HFFc6 (cell line): ENCODE measurements around the gene ATP1B4. TPM values are rescaled to one million over a fixed set of nuclear protein-coding genes. Genes with fewer than 3 reads are reported as not detected.

ENCODE experiments used
- DNase-seq: peaks from one replicate; pipeline ENCODE4 v3.0.0-alpha.2; 2018
- H3K27ac Mint-ChIP-seq: 2 replicates; pipeline ENCODE4 v1.8.0; 2020; ENCODE audit warnings: mild to moderate bottlenecking, mixed read lengths
- H3K27me3 Mint-ChIP-seq: 2 replicates; pipeline ENCODE4 v1.8.0; 2021; ENCODE audit warnings: mild to moderate bottlenecking, moderate library complexity, mixed read lengths; ENCODE audit not compliant: insufficient read depth
- H3K36me3 Mint-ChIP-seq: 2 replicates; pipeline ENCODE4 v1.8.0; 2021; ENCODE audit warnings: low read depth, mixed read lengths
- H3K4me1 Mint-ChIP-seq: 2 replicates; pipeline ENCODE4 v1.8.0; 2020; ENCODE audit warnings: low read depth, mixed read lengths
- H3K4me3 Mint-ChIP-seq: 2 replicates; pipeline ENCODE4 v1.8.0; 2020; ENCODE audit warnings: mild to moderate bottlenecking, moderate library complexity, mixed read lengths
- H3K9me3 Mint-ChIP-seq: 2 replicates; pipeline ENCODE4 v1.8.0; 2020; ENCODE audit warnings: mild to moderate bottlenecking, mixed read lengths
- total RNA-seq, 6 experiments: library from RNA; stranded (reverse); fragmentation: NEBNext Ultra II Directional; extraction: Animal tissue kit (Norgen Biotek cat#: 25700); gene quantifications; 2 replicates in 1 of 6; 3 replicates in 5 of 6; pipeline ENCODE4 v1.2.3, GENCODE V29; 2021
- TF ChIP-seq, protein P1 (sequence below): fragments of 200-600 bp; sonication (generic); IDR thresholded peaks from 2 replicates; pipeline ENCODE4 v1.5.0; 2021; ENCODE audit warnings: antibody characterized with exemption, mild to moderate bottlenecking

The ATP1B4 gene
- total RNA-seq, 6 experiments from 2014 or later: not detected

GRCh38 chrX:120429776-120430540, 68.1 kb downstream of the ATP1B4 start:
- Mint-ChIP-seq H3K27ac (no peak overlapping the region), H3K36me3 (peaks cover 12% of the 10 kb centered on the region; the same call in 1 of the 2 replicates), H3K4me3 (no peak overlapping the region), H3K9me3 (no peaks in the 10 kb centered on the region), H3K27me3 (no peaks in the 10 kb centered on the region), H3K4me1 (peaks cover 21% of the 10 kb centered on the region)
- DNase-seq: no peak
- TF ChIP-seq, protein P1, sequence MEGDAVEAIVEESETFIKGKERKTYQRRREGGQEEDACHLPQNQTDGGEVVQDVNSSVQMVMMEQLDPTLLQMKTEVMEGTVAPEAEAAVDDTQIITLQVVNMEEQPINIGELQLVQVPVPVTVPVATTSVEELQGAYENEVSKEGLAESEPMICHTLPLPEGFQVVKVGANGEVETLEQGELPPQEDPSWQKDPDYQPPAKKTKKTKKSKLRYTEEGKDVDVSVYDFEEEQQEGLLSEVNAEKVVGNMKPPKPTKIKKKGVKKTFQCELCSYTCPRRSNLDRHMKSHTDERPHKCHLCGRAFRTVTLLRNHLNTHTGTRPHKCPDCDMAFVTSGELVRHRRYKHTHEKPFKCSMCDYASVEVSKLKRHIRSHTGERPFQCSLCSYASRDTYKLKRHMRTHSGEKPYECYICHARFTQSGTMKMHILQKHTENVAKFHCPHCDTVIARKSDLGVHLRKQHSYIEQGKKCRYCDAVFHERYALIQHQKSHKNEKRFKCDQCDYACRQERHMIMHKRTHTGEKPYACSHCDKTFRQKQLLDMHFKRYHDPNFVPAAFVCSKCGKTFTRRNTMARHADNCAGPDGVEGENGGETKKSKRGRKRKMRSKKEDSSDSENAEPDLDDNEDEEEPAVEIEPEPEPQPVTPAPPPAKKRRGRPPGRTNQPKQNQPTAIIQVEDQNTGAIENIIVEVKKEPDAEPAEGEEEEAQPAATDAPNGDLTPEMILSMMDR: no peak

Other genes with a start within 250 kb of the ATP1B4 start
- not detected for gene RHOXF1, start 246.2 kb upstream of the ATP1B4 start, total RNA-seq
- not detected for gene RHOXF2, start 203.5 kb upstream of the ATP1B4 start, total RNA-seq
- gene ZBTB33, start 111.3 kb upstream of the ATP1B4 start, total RNA-seq: 10 to 100 TPM in 3 of 6 experiments, 1 to 10 TPM in 3; 7.4 to 11.4 (median 10.1) TPM
- gene TMEM255A, start 50.6 kb upstream of the ATP1B4 start, total RNA-seq: under 1 TPM in 4 of 6 experiments, not detected in 2; 0.20 to 0.56 (median 0.33) TPM
- gene LAMP2, start 107.2 kb downstream of the ATP1B4 start, total RNA-seq: 100 to 1,000 TPM in 5 of 6 experiments, 10 to 100 TPM in 1; 95.6 to 124 (median 114) TPM
- gene CUL4B, start 198.9 kb downstream of the ATP1B4 start, total RNA-seq: 100 to 1,000 TPM; 116 to 151 (median 134) TPM
- 10 to 100 TPM; 57.2 to 71.7 (median 64.7) TPM for gene MCTS1, start 242.0 kb downstream of the ATP1B4 start, total RNA-seq